HG03196 (cell line): ENCODE measurements around the gene EVA1A.

Source experiments
- ATAC-seq: cut with Tn5 transposase; IDR thresholded peaks from one replicate; pipeline ENCODE4 v1.9.1; 2021; ENCODE audit not compliant: unreplicated experiment

The EVA1A gene

DNA sequence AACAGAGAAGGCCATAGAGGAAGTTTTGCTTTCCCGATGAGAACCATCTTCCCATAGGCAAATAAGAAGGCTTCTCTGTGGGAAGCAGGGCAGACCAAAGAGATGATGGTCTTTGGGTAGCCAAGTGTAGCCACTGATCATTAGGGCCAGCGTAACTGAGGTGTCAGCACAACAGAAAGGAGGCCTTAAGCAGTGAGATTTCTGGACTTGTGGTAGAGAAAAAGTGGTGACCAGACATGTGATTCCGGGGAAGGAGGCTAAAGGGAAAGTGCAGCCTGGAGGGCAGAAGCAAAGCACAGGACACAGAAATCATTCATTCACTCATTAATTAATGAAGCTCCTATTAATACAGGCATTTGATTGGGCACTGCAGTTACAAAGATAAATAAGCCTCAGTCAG, 15.4 kb downstream of the EVA1A start:
- ATAC-seq, result no peak

DNA sequence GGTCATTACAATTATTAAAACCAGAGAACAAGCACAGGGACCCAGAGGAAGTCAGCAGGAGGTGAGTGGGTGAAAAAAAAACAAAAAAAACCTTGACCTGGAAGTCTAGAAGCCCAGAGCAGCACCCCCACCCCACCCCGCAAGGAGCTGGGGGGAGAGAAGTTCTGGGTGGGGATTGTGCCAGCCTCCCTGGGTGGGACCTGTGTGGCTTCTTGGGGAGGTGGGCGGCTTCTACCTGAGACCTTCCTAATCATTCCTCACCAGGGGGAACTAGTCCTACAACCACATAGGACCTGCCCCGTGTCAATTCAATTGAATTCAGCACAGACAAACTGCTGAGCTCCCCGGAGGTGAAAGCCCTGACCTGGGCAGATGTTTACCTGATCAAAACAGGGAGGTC, 17.3 kb downstream of the EVA1A start:
- ATAC-seq, result no peak

DNA sequence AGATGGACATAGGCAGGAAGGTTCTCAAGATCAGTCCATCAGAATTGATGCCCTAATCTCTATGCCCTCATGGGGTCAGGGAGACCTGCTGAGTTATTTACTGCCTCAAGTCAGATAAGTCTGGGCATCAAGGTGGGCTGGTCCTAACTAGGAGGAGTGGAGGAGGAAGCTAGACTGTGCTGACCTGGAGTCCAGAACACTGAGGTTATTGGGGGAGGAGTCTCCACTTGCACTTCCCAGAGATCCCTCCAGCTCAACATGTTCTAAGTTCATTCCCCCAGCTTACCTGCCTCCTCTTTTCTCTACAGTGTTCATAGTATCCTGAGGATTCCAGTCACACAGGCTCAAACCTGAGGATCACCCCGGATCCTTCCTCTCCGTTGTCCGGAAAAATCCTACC, 19.3 kb downstream of the EVA1A start:
- no peak for ATAC-seq

DNA sequence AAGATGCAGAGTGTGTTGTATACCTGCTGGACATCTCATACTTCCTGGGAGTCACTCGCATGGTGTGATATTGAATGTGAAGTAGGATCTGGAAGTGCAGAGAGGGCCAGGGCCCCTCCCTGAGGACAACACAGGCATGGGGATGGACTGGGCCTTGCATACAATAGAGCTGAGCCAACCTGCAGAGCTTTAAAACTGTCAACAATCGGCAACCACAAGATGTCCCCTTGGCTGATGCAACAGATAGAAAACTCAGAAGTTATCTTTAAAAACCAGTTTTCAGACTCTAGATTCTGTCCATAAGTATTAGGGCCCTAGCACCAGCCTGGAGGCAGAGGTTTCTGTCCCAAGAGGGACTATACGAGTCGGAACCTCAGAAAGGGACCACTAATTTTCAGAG, 19.7 kb downstream of the EVA1A start:
- ATAC-seq, result no peak

DNA sequence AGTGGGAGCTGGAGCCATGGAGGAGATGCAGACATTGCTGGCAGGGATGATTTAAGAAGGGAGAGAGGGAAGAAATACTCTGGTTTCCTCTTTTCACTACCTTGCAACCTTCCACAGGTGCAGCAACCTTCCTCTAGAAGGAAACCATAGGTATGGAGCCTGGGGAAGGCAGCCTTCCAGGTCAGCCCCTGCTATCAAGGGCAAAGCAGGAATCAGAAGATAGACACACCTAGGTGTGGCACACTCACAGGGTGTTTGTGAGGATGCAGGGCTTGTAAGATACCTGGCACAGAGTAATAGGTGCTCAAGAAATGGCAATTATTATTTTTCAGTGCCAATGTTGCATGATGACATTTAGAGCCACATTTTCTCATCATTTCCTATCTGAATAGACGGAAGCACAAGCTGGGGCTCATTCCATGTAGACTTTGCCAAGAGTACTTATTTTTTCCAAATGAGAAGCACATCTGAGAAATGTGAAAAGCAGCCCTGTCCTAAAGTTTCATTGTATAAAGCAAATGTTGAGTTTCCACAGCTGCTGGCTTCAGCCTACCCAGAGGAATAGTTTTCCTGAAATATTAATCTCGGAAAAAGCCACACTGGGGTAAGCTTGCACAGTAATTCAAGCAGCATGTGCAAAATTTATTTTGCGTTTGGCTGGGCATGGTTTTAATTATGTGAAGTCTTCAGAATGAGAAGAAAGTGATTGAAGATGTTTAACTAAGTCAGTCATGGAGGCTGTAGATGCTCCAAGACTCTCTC, 20.6 kb downstream of the EVA1A start:
- ATAC-seq, result no peak

DNA sequence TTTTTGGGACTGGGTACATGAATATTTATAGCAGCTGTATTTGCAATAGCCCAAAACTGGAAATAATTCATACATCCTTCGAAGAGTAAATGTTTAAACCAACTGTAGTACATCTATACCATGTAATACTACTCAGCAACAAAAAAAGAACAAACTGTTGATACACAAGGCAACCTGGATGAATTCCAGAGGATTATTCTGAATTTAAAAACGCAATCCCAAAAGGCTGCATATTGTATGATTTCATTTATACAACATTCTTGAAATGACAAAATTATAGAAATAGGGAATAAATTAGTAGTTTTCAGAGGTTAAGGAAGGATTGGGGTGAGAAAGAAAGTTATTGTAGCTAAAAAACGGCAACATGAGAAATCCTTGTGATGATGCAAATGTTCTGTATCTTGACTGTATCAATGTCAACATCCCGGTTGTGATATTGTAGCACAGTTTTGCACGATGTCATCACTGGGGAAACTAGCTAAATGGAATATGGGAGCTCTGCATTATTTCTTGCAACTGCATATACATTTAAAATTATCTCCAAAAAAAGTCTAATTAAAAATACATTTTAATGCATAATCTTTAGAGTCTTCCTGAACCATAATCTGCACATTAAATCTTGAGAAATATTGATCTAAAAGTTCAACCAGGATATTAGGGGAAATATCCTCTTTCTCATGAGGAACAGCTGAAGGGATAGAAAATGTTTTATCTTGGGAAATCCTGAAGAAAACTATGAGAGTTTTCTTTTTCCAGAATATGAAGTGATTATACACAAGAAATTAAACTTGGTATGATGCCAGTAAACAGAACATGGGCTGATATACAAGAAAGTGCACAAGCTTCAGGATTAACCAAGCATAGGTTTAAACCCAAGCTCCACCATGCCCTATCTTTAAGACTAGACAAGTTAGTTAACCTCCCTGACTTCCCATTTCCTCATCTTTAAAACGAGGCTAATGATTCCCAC, 21.9 kb downstream of the EVA1A start:
- no peak for ATAC-seq

DNA sequence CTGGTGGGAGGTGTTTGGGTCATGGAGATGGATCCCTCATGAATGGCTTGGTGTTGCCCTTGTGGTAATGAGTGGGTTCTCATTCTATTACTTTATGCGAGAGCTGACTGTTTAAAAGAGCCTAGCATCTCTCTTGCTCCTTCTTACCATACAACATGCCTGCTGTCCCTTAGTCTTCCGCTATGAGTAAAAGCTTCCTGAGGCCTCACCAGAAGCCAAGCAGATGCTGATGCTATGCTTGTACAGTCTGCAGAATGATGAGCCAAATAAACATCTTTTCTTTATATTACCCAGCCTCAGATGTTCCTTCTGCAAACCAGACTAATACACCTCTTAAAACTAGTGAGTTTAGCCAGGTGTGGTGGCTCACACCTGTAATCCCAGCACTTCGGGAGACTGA, 23.1 kb downstream of the EVA1A start:
- no peak for ATAC-seq

DNA sequence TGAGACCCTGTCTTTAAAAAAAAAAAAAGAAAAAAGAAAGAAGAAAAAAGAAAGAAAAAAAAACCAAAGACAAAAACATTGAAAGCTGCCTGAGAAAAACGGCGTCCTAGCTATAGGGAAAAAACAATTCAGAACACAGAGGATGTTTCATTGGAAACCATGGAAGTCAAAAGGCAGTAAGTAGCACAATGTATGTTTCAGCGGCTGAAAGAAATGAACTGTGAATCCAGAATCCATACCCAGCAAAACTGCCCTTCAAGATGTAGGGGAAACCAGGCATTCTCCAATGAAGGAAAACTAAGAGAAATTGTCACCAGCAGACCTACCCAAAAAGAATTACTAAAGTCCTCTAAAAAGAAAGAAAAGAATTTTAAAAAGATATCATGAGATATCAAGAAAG, 27.6 kb downstream of the EVA1A start:
- no peak for ATAC-seq

DNA sequence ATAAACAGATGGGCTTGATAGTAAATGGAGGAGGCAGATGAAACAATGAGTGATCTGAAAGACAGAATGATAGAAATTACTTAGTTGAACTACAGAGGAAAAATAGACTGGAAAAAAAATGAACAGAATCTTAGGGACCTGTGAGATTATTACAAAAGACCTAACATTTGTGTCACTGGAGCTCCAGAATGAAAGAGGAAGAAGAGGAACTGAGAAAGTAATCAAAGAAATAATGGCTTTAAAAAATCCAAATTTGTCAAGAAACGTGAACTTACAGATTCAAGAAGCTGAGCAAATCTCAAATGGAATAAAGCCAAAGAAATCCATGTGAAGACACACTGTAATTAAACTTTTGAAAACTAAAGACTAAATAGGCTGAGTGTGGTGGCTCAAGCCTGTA, 28.3 kb downstream of the EVA1A start:
- ATAC-seq, result no peak

DNA sequence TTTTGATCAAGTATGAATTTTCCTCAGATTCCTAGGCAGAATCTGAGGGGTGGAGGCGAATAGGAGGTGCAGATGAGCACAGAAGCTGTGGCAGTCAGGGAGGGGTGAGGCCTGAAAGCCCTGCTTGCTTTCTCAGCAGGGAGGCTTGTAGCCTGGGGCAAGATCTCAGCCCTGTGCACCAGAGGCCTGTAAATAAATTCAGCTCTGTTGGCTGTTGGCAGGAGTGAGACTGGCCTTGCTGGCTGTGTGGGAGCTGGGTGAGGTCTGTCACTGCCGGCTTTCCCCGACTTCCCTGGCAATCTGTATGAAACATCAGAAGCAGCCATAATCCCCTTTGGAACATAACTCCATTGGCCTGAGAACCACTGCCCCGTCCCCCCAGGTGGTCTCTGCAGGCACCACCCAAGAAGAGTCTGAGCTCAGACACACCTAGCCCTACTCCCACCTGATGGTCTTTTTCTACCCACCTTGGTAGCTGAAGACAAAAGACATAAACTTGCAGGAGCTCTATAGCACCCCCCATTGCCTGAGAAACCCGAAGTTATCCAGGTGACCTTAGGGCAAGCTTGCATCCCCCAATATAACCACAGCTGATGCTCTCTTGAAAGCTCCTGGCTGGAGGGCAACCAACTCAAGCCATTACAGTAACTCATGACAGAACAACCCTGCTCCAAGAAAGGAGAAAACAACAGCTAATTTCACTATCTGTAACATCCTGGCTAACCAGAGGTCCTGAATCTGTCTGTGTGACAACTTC, 32.3 kb downstream of the EVA1A start:
- no peak for ATAC-seq

DNA sequence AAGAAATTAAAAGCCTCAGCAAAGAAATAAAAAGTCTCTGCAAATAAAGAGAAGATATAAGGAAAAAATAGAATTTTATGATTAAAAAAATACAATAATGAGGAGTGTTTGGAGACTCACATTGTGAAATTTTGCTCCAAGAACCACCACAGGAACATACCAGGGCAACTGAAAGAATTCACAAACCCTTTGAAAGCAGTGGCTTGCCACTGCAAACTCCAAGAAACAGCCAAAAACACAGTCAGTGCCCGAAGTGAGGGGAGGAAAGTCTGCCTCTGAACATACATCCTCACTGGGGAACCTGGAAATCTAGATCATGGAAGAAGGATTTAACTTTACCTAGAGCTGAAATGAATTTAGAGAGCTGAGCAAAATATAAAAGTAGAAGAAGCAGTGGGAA, 33.1 kb downstream of the EVA1A start:
- no peak for ATAC-seq

DNA sequence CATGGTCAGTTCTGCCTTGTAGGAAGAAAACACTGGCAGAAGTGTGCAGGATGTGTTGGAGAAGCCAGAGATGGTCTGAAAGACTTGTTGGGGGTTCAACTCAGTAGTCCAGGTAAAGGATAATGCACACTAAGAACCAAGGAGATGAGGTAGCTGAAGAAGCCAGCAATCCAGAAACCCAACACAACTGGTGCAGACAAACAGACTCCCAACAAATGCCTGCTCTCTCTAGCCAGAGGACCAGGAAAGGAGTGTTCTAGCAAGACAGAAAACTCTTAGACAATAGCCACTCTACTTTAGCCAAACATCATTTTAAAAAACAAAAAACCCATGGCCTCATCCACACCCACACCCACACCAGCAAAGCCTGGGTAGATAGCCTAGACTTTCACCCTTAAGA, 33.9 kb downstream of the EVA1A start:
- no peak for ATAC-seq

DNA sequence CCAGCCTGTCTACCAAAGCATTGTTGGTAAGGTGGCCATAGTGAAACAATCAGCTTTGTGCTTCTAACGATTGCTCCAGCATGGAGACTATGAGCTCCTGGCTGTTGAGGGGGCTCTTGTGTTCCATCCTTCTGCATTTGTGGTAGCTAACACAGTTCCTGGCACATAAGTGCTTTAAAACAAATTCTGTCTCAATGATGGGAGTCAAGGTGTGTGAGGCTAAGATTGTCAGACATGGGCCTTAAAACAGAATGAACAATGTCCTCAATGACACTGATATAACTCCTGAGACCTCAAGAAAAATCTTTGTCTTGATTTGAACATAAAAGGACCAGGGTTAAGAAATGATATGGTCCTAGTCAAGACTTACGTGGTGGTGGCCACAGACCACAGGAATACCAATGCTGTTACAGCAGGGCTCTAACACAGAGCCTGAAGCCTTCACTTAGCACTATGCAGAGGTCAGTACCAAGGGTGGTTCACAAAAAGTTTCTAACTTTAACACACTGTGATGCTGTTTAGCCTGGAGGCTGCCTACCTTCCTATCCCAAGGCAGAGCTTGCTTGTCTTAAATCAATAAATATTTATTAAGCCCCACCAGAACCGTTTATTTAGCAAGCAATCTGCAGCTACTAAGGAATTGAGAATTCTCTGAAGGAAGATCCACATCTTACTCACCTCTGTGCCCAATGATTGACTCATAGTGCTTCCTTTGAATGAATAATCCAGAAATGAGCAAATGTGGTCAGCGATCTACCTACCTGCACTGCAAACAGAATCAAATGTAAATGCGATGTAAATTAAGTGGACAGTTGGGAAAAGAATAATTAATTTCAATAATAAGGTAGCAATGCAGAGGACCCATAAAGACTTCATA, 35.1 kb downstream of the EVA1A start:
- no peak for ATAC-seq

DNA sequence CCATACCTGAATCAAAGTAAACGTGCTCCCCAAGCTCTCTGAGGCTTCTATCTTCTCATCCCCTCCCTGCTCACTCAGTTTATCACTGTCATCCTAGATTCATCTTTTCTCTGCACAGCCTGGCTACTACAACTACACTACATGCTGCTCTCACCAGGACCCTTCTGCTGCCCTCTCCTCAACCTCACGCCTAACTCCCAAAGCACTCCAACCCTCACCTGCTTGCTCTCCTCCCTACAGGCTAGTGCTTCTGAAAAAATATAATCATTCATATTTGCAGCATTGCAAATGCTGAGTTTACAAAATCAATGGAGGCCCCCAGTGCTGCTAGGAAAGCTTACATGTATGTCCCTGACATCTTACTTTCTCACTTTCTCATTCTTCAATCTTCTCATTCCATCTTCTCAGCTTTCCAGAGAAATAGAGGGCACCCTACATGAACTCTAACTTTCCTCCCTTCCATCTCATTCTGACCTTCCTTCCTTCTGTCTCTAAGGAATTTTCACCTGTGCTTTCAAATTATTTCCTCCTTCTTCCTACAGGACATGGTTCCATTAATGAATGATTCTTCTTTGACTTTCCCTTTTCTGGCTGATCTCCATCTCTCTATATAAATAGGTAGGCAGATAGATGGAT, 36.3 kb downstream of the EVA1A start:
- ATAC-seq, result no peak

DNA sequence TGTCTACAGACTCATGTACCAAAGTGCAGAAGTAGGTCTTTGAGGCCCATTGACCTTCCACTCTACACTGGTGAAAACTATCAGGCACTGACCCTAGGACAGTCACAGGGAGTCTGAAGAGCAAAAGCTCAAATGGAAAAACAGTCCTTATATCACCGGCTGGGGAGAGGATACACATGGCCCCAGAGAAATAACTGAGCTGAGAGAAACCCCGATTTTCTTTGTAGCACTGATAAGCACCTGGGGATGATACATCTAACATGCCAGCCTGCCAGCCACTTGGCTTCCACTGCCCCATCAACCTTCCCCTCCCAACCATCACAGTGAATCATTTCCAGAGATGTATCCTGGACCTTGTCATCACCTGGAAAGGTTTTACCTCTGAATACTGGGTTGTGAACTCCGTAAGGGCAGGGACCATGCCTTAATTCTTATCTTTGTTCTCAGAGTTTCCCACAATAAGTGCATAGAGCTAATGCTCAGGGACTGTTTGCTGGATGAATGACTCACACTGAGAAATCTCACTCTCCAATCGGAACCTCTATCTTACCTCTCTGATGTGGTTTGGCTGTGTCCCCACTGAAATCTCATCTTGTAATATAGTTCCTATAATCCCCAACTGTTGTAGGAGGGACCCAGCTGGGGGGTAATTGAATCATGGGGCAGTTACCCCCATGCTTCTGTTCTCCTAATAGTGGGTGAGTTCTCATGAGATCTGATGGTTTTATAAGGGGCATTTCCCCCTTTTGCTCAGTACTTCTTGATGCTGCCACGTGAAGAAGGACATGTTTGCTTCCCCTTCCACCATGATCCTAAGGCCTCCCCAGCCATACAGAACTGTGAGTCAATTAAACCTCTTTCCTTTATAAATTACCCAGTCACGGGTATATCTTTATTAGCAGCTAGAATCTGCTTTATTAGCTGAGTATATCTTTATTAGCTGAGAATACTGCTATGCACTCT, 37.1 kb downstream of the EVA1A start:
- ATAC-seq, result peak; percentile 74

DNA sequence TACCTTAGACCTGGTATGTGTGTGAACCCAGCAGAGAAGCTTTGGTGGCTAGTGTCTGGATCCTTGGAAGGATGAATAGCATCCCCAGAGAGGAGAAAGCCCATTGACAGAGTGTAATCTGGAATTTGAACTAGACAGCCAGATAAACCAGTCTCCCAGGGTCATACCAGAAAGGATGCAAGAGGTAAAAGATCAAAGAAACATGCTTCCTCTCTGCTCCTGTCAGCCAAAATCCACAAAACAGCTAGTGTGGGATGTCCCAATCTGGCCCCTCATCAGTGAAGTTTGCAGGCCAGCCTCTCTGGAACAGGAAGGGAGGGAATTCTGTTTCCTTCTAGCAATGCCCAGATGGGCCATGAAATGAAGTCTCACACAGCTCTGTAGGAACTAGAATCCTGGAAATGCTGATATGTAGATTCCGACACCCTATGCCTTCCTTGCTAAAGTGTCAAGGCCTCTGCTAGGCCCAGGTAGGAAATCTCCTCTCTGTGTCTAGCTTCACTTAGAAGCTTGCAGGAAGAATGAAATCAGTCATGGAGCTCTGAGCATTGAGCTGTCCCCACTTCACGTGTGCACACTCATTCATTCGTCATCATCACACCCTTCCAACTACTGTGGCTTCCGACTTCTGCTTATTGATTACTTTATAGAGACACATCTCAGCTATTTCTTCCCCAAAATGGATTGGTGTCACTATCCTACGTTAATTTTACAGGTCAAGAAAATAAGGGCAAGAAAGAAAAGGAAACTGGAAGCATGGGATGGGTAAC, 38.0 kb downstream of the EVA1A start:
- no peak for ATAC-seq

DNA sequence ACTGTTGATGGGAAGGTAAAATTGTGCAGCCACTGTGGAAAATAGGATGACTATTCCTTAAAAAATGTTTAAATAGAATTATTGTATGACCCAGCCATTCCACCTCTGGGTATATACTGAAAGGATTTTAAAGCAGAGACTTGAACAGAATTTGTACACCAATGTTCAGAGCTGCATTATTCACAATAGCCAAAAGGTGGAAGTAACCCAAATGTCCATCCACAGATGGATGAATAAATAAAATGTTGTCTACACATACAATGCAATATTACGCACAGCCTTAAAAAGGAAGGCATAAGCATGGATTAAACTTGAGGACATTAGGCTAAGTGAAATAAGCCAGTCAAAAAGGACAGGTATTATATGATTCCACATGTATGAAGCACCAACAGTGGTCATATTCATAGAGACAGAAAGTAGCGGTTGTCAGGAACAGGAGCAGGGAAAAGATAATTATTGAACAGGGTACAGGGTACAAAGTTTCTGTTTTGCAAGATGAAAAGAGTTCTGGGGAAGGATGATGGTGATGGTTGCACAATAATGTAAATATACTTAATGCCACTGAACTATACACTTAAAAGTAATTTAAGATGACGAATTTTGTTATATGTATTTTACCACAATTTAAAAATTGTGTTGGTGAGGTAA, 39.4 kb downstream of the EVA1A start:
- no peak for ATAC-seq

DNA sequence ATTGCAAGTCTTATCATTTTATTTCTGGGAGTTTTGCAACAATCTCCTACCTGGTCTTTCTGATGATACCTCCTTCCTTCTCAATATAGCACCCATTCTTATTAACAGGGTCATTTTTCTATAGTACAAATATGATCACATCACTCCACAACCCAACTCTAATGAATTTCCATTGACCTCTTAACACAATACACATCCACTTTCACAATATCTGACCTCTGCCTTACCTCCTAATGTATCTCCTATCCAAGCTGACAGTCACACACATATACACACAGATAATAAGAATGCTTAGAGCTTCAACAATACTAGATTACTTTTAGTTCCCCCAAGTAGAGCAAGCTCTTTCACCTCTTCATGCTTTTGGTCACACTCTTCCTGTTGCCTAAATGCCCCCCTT, 40.9 kb downstream of the EVA1A start:
- ATAC-seq, result no peak
